ENCODE data around the gene CCDC28B.

Gene CCDC28B

GRCh38 chr1:32234792-32235191 lies 34.4 kb downstream of the CCDC28B start:
- H3K36me3 ChIP-seq (ENCODE audit: insufficient read depth, insufficient read length, low read length): peaks cover 63% of the 10 kb centered on the region
- peaks cover 2% of the 10 kb centered on the region for H3K4me1 ChIP-seq (ENCODE audit: insufficient read depth, insufficient read length)
- no peak overlapping the region for H3K4me3 ChIP-seq (ENCODE audit: insufficient read length, low read depth)
- TF ChIP-seq YY1 (IDR thresholded peaks at IDR 0.05; ENCODE audit: insufficient read depth, insufficient read length) (no peak), ZNF274 (IDR thresholded peaks at IDR 0.05; ENCODE audit: low read depth, low read length) (no peak), SUZ12 (IDR thresholded peaks at IDR 0.05; ENCODE audit: extremely low read depth, insufficient read depth, insufficient read length) (no peak)
- no peak overlapping the region for H3K9ac ChIP-seq (ENCODE audit: insufficient read length, low read depth)
- DNase-seq (ENCODE audit: low read depth, low spot score): no peak
- no peaks in the 10 kb centered on the region for H3K9me3 ChIP-seq (ENCODE audit: insufficient read depth, low read length)
- H3K27me3 ChIP-seq (ENCODE audit: insufficient read depth, insufficient read length): no peaks in the 10 kb centered on the region

- H3K9me3 ChIP-seq (ENCODE audit: insufficient read depth, low read length): no peaks in the 10 kb centered on the region
- peak overlapping the region; percentile 84 for H3K9ac ChIP-seq (ENCODE audit: insufficient read length, low read depth)
- H3K4me1 ChIP-seq (ENCODE audit: insufficient read depth, insufficient read length): peaks cover 9% of the 10 kb centered on the region
- H3K4me3 ChIP-seq (ENCODE audit: insufficient read length, low read depth): no peak overlapping the region
- H3K36me3 ChIP-seq (ENCODE audit: insufficient read depth, insufficient read length, low read length): peaks cover 18% of the 10 kb centered on the region
- no peaks in the 10 kb centered on the region for H3K27me3 ChIP-seq (ENCODE audit: insufficient read depth, insufficient read length)
- no peak for TF ChIP-seq SUZ12 (IDR thresholded peaks at IDR 0.05; ENCODE audit: extremely low read depth, insufficient read depth, insufficient read length)
- no peak for TF ChIP-seq ZNF274 (IDR thresholded peaks at IDR 0.05; ENCODE audit: low read depth, low read length)
- TF ChIP-seq YY1 (IDR thresholded peaks at IDR 0.05; ENCODE audit: insufficient read depth, insufficient read length): no peak
- DNase-seq (ENCODE audit: low read depth, low spot score): no peak
Measured at GRCh38 chr1:32239337-32239736, 38.9 kb downstream of the CCDC28B start.

- no peak for DNase-seq (ENCODE audit: low read depth, low spot score)
- Histone ChIP-seq H3K4me3 (ENCODE audit: insufficient read length, low read depth) (peak overlapping the region; percentile 68), H3K36me3 (ENCODE audit: insufficient read depth, insufficient read length, low read length) (peaks cover 14% of the 10 kb centered on the region), H3K4me1 (ENCODE audit: insufficient read depth, insufficient read length) (peaks cover 9% of the 10 kb centered on the region), H3K9ac (ENCODE audit: insufficient read length, low read depth) (peak overlapping the region; percentile 84), H3K27me3 (ENCODE audit: insufficient read depth, insufficient read length) (no peaks in the 10 kb centered on the region), H3K9me3 (ENCODE audit: insufficient read depth, low read length) (no peaks in the 10 kb centered on the region)
- TF ChIP-seq ZNF274 (IDR thresholded peaks at IDR 0.05; ENCODE audit: low read depth, low read length) (no peak), SUZ12 (IDR thresholded peaks at IDR 0.05; ENCODE audit: extremely low read depth, insufficient read depth, insufficient read length) (no peak)
Measured at GRCh38 chr1:32239790-32240139, 39.4 kb downstream of the CCDC28B start.

GRCh38 chr1:32240140-32240951 lies 40.0 kb downstream of the CCDC28B start:
- peaks cover 9% of the 10 kb centered on the region for H3K36me3 ChIP-seq (ENCODE audit: insufficient read depth, insufficient read length, low read length)
- H3K4me1 ChIP-seq (ENCODE audit: insufficient read depth, insufficient read length): peaks cover 9% of the 10 kb centered on the region
- peak overlapping the region; percentile 68 for H3K4me3 ChIP-seq (ENCODE audit: insufficient read length, low read depth)
- H3K27me3 ChIP-seq (ENCODE audit: insufficient read depth, insufficient read length): no peaks in the 10 kb centered on the region
- H3K9ac ChIP-seq (ENCODE audit: insufficient read length, low read depth): peak overlapping the region; percentile 89
- TF ChIP-seq SUZ12 (IDR thresholded peaks at IDR 0.05; ENCODE audit: extremely low read depth, insufficient read depth, insufficient read length): no peak
- TF ChIP-seq ZNF274 (IDR thresholded peaks at IDR 0.05; ENCODE audit: low read depth, low read length): no peak
- no peak for TF ChIP-seq YY1 (IDR thresholded peaks at IDR 0.05; ENCODE audit: insufficient read depth, insufficient read length)
- H3K9me3 ChIP-seq (ENCODE audit: insufficient read depth, low read length): no peaks in the 10 kb centered on the region
- no peak for DNase-seq (ENCODE audit: low read depth, low spot score)

- no peaks in the 10 kb centered on the region for H3K9me3 ChIP-seq (ENCODE audit: insufficient read depth, low read length)
- H3K27me3 ChIP-seq (ENCODE audit: insufficient read depth, insufficient read length): no peaks in the 10 kb centered on the region
- peaks cover 9% of the 10 kb centered on the region for H3K4me1 ChIP-seq (ENCODE audit: insufficient read depth, insufficient read length)
- peaks cover 4% of the 10 kb centered on the region for H3K36me3 ChIP-seq (ENCODE audit: insufficient read depth, insufficient read length, low read length)
- peak overlapping the region; percentile 89 for H3K9ac ChIP-seq (ENCODE audit: insufficient read length, low read depth)
- H3K4me3 ChIP-seq (ENCODE audit: insufficient read length, low read depth): peak overlapping the region; percentile 68
- no peak for TF ChIP-seq YY1 (IDR thresholded peaks at IDR 0.05; ENCODE audit: insufficient read depth, insufficient read length)
- no peak for TF ChIP-seq ZNF274 (IDR thresholded peaks at IDR 0.05; ENCODE audit: low read depth, low read length)
- no peak for TF ChIP-seq SUZ12 (IDR thresholded peaks at IDR 0.05; ENCODE audit: extremely low read depth, insufficient read depth, insufficient read length)
- DNase-seq (ENCODE audit: low read depth, low spot score): no peak
Measured at GRCh38 chr1:32241001-32241763, 40.8 kb downstream of the CCDC28B start.

- peaks cover 14% of the 10 kb centered on the region for H3K4me1 ChIP-seq (ENCODE audit: insufficient read depth, insufficient read length)
- peak overlapping the region; percentile 46 for H3K9ac ChIP-seq (ENCODE audit: insufficient read length, low read depth)
- peaks cover 4% of the 10 kb centered on the region for H3K36me3 ChIP-seq (ENCODE audit: insufficient read depth, insufficient read length, low read length)
- H3K9me3 ChIP-seq (ENCODE audit: insufficient read depth, low read length): no peaks in the 10 kb centered on the region
- no peak overlapping the region for H3K4me3 ChIP-seq (ENCODE audit: insufficient read length, low read depth)
- H3K27me3 ChIP-seq (ENCODE audit: insufficient read depth, insufficient read length): no peaks in the 10 kb centered on the region
- no peak for DNase-seq (ENCODE audit: low read depth, low spot score)
- TF ChIP-seq ZNF274 (IDR thresholded peaks at IDR 0.05; ENCODE audit: low read depth, low read length) (no peak), YY1 (IDR thresholded peaks at IDR 0.05; ENCODE audit: insufficient read depth, insufficient read length) (no peak), SUZ12 (IDR thresholded peaks at IDR 0.05; ENCODE audit: extremely low read depth, insufficient read depth, insufficient read length) (no peak)
Measured at GRCh38 chr1:32242341-32242851, 42.0 kb downstream of the CCDC28B start.

GRCh38 chr1:32246888-32247273 lies 46.5 kb downstream of the CCDC28B start, which contains the start of gene FAM167B:
Gene FAM167B (plus strand): TSS chr1:32247222. CDS start chr1:32247422, 200 bp downstream.
- Histone ChIP-seq H3K4me1 (ENCODE audit: insufficient read depth, insufficient read length) (peaks cover 42% of the 10 kb centered on the region), H3K9me3 (ENCODE audit: insufficient read depth, low read length) (no peaks in the 10 kb centered on the region), H3K27me3 (ENCODE audit: insufficient read depth, insufficient read length) (no peaks in the 10 kb centered on the region), H3K4me3 (ENCODE audit: insufficient read length, low read depth) (no peak within 1 kb of the TSS), H3K9ac (ENCODE audit: insufficient read length, low read depth) (peak within 1 kb of the TSS; percentile 38), H3K36me3 (ENCODE audit: insufficient read depth, insufficient read length, low read length) (no peaks in the 10 kb centered on the region)
- no peak for TF ChIP-seq SUZ12 (IDR thresholded peaks at IDR 0.05; ENCODE audit: extremely low read depth, insufficient read depth, insufficient read length)
- TF ChIP-seq ZNF274 (IDR thresholded peaks at IDR 0.05; ENCODE audit: low read depth, low read length): no peak
- TF ChIP-seq YY1 (IDR thresholded peaks at IDR 0.05; ENCODE audit: insufficient read depth, insufficient read length): no peak
- DNase-seq (ENCODE audit: low read depth, low spot score): no peak

Measured in NT2/D1 (cell line).